Neural cell (in vitro differentiated cells): ENCODE data around the gene KCNAB1.

ENCODE experiments used
- EP300 ChIP-seq: fragments of 450-650 bp; conservative IDR thresholded peaks from 2 replicates; pipeline ENCODE4 v1.6.1; 2014; ENCODE audit warnings: antibody characterized with exemption, mild to moderate bottlenecking, moderate library complexity; ENCODE audit not compliant: poor library complexity, severe bottlenecking
- EZH2 ChIP-seq: fragments of 200-600, 300-800 bp; shearing (Covaris generic), sonication (generic); IDR thresholded peaks from 2 replicates; pipeline ENCODE4 v1.6.1; 2014; ENCODE audit warnings: antibody characterized with exemption, low read length, borderline replicate concordance, mild to moderate bottlenecking; ENCODE audit not compliant: insufficient read depth, poor library complexity, severe bottlenecking
- POLR2AphosphoS5 ChIP-seq: IDR thresholded peaks from 2 replicates; pipeline ENCODE4 v1.6.1; 2012
- RAD21 ChIP-seq: fragments of 450-650 bp; conservative IDR thresholded peaks from 2 replicates; pipeline ENCODE4 v1.6.1; 2014; ENCODE audit warnings: antibody characterized with exemption, mild to moderate bottlenecking, moderate library complexity
- TF ChIP-seq, protein P1 (sequence below): fragments of 450-650 bp; IDR thresholded peaks from 2 replicates; pipeline ENCODE4 v1.5.1; 2014; ENCODE audit warnings: antibody characterized with exemption, mild to moderate bottlenecking, moderate library complexity; ENCODE audit not compliant: poor library complexity, severe bottlenecking
- TF ChIP-seq, protein P2 (sequence below): IDR thresholded peaks from 2 replicates; pipeline ENCODE4 v1.6.1; 2012; ENCODE audit warnings: borderline replicate concordance

DNA sequence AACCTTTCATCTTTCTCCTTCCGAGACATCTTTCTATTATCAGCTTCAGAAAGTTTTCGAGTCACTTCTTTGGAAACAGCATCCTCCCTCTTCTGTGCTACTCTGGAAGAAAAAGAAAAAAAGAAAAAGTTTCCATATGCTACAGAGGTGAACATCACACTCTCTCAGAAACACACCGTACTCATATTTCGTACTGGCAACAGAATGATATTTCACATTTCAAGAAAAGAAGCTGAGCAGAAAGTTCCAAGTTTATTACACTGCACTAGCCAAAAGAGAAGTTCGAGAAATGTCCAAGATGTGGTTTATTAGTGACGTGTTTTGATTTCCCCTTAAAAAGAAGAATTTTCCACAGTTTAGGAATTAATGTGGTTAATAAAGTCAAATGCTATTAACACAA, 428.5 kb downstream of the KCNAB1 start:
- TF ChIP-seq, protein P1, sequence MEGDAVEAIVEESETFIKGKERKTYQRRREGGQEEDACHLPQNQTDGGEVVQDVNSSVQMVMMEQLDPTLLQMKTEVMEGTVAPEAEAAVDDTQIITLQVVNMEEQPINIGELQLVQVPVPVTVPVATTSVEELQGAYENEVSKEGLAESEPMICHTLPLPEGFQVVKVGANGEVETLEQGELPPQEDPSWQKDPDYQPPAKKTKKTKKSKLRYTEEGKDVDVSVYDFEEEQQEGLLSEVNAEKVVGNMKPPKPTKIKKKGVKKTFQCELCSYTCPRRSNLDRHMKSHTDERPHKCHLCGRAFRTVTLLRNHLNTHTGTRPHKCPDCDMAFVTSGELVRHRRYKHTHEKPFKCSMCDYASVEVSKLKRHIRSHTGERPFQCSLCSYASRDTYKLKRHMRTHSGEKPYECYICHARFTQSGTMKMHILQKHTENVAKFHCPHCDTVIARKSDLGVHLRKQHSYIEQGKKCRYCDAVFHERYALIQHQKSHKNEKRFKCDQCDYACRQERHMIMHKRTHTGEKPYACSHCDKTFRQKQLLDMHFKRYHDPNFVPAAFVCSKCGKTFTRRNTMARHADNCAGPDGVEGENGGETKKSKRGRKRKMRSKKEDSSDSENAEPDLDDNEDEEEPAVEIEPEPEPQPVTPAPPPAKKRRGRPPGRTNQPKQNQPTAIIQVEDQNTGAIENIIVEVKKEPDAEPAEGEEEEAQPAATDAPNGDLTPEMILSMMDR, result no peak
- TF ChIP-seq POLR2AphosphoS5, result no peak
- TF ChIP-seq, protein P2, sequence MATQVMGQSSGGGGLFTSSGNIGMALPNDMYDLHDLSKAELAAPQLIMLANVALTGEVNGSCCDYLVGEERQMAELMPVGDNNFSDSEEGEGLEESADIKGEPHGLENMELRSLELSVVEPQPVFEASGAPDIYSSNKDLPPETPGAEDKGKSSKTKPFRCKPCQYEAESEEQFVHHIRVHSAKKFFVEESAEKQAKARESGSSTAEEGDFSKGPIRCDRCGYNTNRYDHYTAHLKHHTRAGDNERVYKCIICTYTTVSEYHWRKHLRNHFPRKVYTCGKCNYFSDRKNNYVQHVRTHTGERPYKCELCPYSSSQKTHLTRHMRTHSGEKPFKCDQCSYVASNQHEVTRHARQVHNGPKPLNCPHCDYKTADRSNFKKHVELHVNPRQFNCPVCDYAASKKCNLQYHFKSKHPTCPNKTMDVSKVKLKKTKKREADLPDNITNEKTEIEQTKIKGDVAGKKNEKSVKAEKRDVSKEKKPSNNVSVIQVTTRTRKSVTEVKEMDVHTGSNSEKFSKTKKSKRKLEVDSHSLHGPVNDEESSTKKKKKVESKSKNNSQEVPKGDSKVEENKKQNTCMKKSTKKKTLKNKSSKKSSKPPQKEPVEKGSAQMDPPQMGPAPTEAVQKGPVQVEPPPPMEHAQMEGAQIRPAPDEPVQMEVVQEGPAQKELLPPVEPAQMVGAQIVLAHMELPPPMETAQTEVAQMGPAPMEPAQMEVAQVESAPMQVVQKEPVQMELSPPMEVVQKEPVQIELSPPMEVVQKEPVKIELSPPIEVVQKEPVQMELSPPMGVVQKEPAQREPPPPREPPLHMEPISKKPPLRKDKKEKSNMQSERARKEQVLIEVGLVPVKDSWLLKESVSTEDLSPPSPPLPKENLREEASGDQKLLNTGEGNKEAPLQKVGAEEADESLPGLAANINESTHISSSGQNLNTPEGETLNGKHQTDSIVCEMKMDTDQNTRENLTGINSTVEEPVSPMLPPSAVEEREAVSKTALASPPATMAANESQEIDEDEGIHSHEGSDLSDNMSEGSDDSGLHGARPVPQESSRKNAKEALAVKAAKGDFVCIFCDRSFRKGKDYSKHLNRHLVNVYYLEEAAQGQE, result no peak
- no peak for TF ChIP-seq RAD21
- TF ChIP-seq EP300, result no peak
- no peak for TF ChIP-seq EZH2
